ENCODE data around the gene PIAS3.

PIAS3 gene

GRCh38 chr1:145858901-145859490, at the start of gene PIAS3:
PIAS3 (minus strand) TSS chr1:145859081; CDS start chr1:145858990, 91 bp downstream.
- DNase-seq (ENCODE audit: low read depth) = peak; percentile 83

GRCh38 chr1:145908653-145909052, 49.8 kb upstream of the PIAS3 start:
- no peak for DNase-seq (ENCODE audit: low read depth)

GRCh38 chr1:145906954-145907753, 48.3 kb upstream of the PIAS3 start:
- no peak for DNase-seq (ENCODE audit: low read depth)

GRCh38 chr1:145901312-145902021, 42.6 kb upstream of the PIAS3 start:
- no peak for DNase-seq (ENCODE audit: low read depth)

- no peak for DNase-seq (ENCODE audit: low read depth)
Observed at GRCh38 chr1:145898756-145899155, 39.9 kb upstream of the PIAS3 start.

GRCh38 chr1:145897969-145898368, 39.1 kb upstream of the PIAS3 start:
- no peak for DNase-seq (ENCODE audit: low read depth)

- DNase-seq (ENCODE audit: low read depth) = no peak
Observed at GRCh38 chr1:145895471-145895870, 36.6 kb upstream of the PIAS3 start.

- DNase-seq (ENCODE audit: low read depth) = no peak
Observed at GRCh38 chr1:145893306-145894055, 34.6 kb upstream of the PIAS3 start.

GRCh38 chr1:145892486-145893087, 33.7 kb upstream of the PIAS3 start:
- no peak for DNase-seq (ENCODE audit: low read depth)

- DNase-seq (ENCODE audit: low read depth) = peak; percentile 19
Observed at GRCh38 chr1:145891587-145892485, 33.0 kb upstream of the PIAS3 start.

- DNase-seq (ENCODE audit: low read depth) = no peak
Observed at GRCh38 chr1:145891143-145891542, 32.3 kb upstream of the PIAS3 start.

- DNase-seq (ENCODE audit: low read depth) = no peak
Observed at GRCh38 chr1:145889722-145890121, 30.8 kb upstream of the PIAS3 start.

- DNase-seq (ENCODE audit: low read depth) = no peak
Observed at GRCh38 chr1:145887631-145888030, 28.8 kb upstream of the PIAS3 start.

GRCh38 chr1:145886816-145887215, 27.9 kb upstream of the PIAS3 start:
- no peak for DNase-seq (ENCODE audit: low read depth)

GRCh38 chr1:145886390-145886789, 27.5 kb upstream of the PIAS3 start:
- no peak for DNase-seq (ENCODE audit: low read depth)

GRCh38 chr1:145885738-145886287, 26.9 kb upstream of the PIAS3 start, which contains the start of gene ANKRD35:
ANKRD35 (minus strand) TSS chr1:145885866; CDS start chr1:145885758, 108 bp downstream.
- peak; percentile 85 for DNase-seq (ENCODE audit: low read depth)

- no peak for DNase-seq (ENCODE audit: low read depth)
Observed at GRCh38 chr1:145884675-145885074, 25.8 kb upstream of the PIAS3 start.

- DNase-seq (ENCODE audit: low read depth) = no peak
Observed at GRCh38 chr1:145879775-145880174, 20.9 kb upstream of the PIAS3 start.

- DNase-seq (ENCODE audit: low read depth) = no peak
Observed at GRCh38 chr1:145878724-145879123, 19.8 kb upstream of the PIAS3 start.

GRCh38 chr1:145877923-145878486, 19.1 kb upstream of the PIAS3 start:
- DNase-seq (ENCODE audit: low read depth) = no peak
